Mesendoderm (in vitro differentiated cells): Measurements from ENCODE around the gene ZNF799.
A peak's percentile ranks its signal among the peaks of the same experiment; 100 is the strongest.
"Not testable (repeated sequence)": the region's sequence is repeated elsewhere in the genome, so short reads cannot be mapped to it uniquely, and the experiment has no call there.

ENCODE experiments used
- DNase-seq: peaks from one replicate; pipeline ENCODE4 v3.0.0; 2013
- H2AK5ac ChIP-seq: 2 replicates; pipeline ENCODE4 v1.6.1; 2013; ENCODE audit warnings: low read length, inconsistent platforms
- H2BK120ac ChIP-seq: 2 replicates; pipeline ENCODE4 v1.6.1; 2013; ENCODE audit warnings: low read depth, mild to moderate bottlenecking, low read length, moderate library complexity, mixed read lengths
- H2BK15ac ChIP-seq: replicated peaks from 2 replicates; pipeline ENCODE4 v1.6.1; 2013; ENCODE audit warnings: low read depth, mild to moderate bottlenecking, moderate library complexity
- H2BK5ac ChIP-seq: 2 replicates; pipeline ENCODE4 v1.6.1; 2013; ENCODE audit warnings: low read length, inconsistent platforms
- H3K18ac ChIP-seq: 2 replicates; pipeline ENCODE4 v1.6.1; 2013; ENCODE audit warnings: mild to moderate bottlenecking, low read length, mixed read lengths
- H3K23ac ChIP-seq: one replicate; pipeline ENCODE4 v1.6.1; 2013; ENCODE audit warnings: low read length
- H3K27ac ChIP-seq: 2 replicates; pipeline ENCODE4 v1.5.1; 2013; ENCODE audit warnings: low read depth, mild to moderate bottlenecking, inconsistent platforms, low read length, moderate library complexity
- H3K27me3 ChIP-seq: 2 replicates; pipeline ENCODE4 v1.6.1; 2013; ENCODE audit warnings: low read length, control low read depth, mild to moderate bottlenecking, inconsistent platforms; ENCODE audit not compliant: insufficient read depth, poor library complexity
- H3K36me3 ChIP-seq: 2 replicates; pipeline ENCODE4 v1.6.1; 2013; ENCODE audit warnings: low read length, inconsistent platforms; ENCODE audit not compliant: control insufficient read depth, insufficient read depth
- H3K4ac ChIP-seq: one replicate; pipeline ENCODE4 v1.6.1; 2013; ENCODE audit warnings: low read depth, mild to moderate bottlenecking, low read length, moderate library complexity
- H3K4me1 ChIP-seq: 2 replicates; pipeline ENCODE4 v1.6.1; 2013; ENCODE audit warnings: low read depth, low read length, inconsistent platforms; ENCODE audit not compliant: control insufficient read depth
- H3K4me2 ChIP-seq: 2 replicates; pipeline ENCODE4 v1.6.1; 2013; ENCODE audit warnings: low read length
- H3K4me3 ChIP-seq: 2 replicates; pipeline ENCODE4 v1.5.1; 2013; ENCODE audit warnings: mild to moderate bottlenecking, low read length
- H3K56ac ChIP-seq: one replicate; pipeline ENCODE4 v1.6.1; 2013; ENCODE audit warnings: low read length
- H3K79me1 ChIP-seq: 2 replicates; pipeline ENCODE4 v1.6.1; 2013; ENCODE audit warnings: low read length, inconsistent platforms
- H3K79me2 ChIP-seq: 2 replicates; pipeline ENCODE4 v1.6.1; 2013; ENCODE audit warnings: mild to moderate bottlenecking, low read length; ENCODE audit not compliant: control insufficient read depth, insufficient read depth
- H3K9ac ChIP-seq: 2 replicates; pipeline ENCODE4 v1.6.1; 2013; ENCODE audit warnings: low read length, inconsistent platforms
- H4K5ac ChIP-seq: one replicate; pipeline ENCODE4 v1.6.1; 2013; ENCODE audit warnings: low read length
- H4K8ac ChIP-seq: one replicate; pipeline ENCODE4 v1.6.1; 2013; ENCODE audit warnings: low read depth, mild to moderate bottlenecking, control low read depth, low read length, moderate library complexity
- WGBS: extraction: QIAGEN DNeasy Blood & Tissue Kit; methylation state at CpG from one replicate; pipeline ENCODE4 v1.1.7; 2013; ENCODE audit warnings: low lambda C conversion rate, missing lambda C conversion rate; ENCODE audit not compliant: insufficient coverage; ENCODE audit errors: extremely low coverage; 5-methylcytosine and 5-hydroxymethylcytosine counted together

Gene ZNF799

DNA sequence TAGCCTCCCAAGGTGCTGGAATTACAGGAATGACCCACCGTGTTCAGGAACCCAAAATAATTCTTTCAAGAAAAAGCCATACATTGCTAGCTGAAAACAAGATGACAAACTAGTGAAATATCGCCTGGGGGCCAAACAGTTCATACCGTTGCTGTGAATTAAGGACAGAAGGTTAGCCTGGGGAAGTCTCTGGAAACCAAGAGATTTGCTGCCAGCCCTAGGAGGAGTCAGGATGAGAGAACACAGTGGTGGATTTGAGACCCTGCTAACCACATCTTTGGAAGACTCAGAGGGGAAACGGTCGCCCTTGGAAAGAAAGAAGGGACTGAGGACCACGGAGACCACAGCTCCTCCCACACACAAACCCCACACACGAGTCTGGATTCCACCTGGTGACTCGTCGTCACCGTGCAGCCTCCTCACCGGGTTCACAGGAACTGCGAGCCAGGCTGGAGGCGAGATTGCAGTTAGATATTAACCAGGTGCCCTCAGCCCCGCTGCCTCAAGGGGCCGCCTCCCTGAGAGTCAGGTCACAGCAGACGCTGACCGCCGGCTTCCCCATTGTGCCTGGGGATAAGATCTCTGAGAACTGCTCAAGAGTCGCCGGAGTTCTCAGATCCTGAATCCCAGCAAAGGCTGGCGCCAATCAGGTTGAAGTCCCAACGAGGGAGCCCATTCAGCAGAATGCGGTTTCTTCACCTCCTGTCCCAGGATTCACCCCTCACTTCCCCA, 1.0 kb downstream of the ZNF799 start:
- H3K79me1 ChIP-seq, H3K18ac ChIP-seq, H2BK120ac ChIP-seq, H4K5ac ChIP-seq, H2BK15ac ChIP-seq, H3K4ac ChIP-seq, H3K23ac ChIP-seq, H3K4me1 ChIP-seq, H3K27me3 ChIP-seq, H3K36me3 ChIP-seq, H3K79me2 ChIP-seq, H2BK5ac ChIP-seq, H2AK5ac ChIP-seq, H4K8ac ChIP-seq: not testable (repeated sequence)
- Histone ChIP-seq H3K4me2 (peak overlapping the region; percentile 61), H3K9ac (peak overlapping the region; percentile 73), H3K56ac (peak overlapping the region; percentile 75), H3K27ac (peak overlapping the region; percentile 73), H3K4me3 (peak overlapping the region; percentile 30)
- no CpG with 5 or more reads among the region's 23 CpGs for WGBS
- peak; percentile 83 for DNase-seq

DNA sequence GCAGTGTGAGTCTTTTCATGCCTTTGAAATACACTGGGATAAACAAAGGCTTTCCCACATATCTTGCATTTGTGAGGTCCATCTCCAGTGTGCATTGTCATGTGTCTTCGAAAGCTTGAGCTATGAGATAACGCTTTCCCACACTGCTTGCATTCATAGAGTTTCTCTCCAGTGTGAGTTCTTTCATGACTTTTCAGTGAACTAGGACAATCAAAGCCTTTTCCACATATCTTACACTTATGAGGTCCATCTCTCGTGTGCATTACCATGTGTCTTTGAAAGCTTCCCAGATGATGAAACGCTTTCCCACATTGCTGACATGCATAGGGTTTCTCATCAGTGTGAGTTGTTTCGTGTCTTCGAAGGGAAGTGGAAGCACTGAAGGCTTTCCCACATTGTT, 9.9 kb downstream of the ZNF799 start:
- not testable (repeated sequence) for H4K8ac ChIP-seq

DNA sequence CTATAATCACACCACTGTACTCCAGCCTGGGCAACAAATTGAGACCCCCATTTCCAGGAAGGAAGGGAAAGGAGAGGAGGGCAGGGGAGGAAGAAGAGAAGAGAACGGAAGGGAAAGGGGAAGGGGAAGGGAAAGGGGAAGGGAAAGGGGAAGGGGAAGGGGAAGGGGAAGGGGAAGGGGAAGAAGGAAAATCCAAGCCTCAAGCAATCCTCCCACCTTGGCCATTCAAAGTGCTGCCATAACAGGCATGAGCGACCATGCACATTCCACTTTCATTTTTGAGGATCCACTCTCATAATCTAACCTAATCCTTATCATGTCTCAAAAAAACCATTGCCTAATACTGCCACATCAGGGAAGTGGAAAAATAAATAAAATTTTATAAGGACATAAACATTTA, 14.7 kb downstream of the ZNF799 start:
- H3K18ac ChIP-seq, H3K27ac ChIP-seq, H3K4ac ChIP-seq, H3K4me1 ChIP-seq, DNase-seq, H3K23ac ChIP-seq, H2AK5ac ChIP-seq, H3K79me1 ChIP-seq, H2BK15ac ChIP-seq, H3K79me2 ChIP-seq, H2BK5ac ChIP-seq, H2BK120ac ChIP-seq, H3K9ac ChIP-seq, H3K4me3 ChIP-seq, H3K4me2 ChIP-seq, H4K5ac ChIP-seq, H4K8ac ChIP-seq, H3K36me3 ChIP-seq, H3K27me3 ChIP-seq, H3K56ac ChIP-seq: not testable (repeated sequence)
- no CpG with 5 or more reads among the region's 2 CpGs for WGBS

More for the DNA sequence above, 9.9 kb downstream of the ZNF799 start:
- H4K5ac ChIP-seq, H2BK5ac ChIP-seq, H2BK120ac ChIP-seq, H3K18ac ChIP-seq, H3K4me3 ChIP-seq, H3K9ac ChIP-seq, H3K4ac ChIP-seq, H3K4me1 ChIP-seq, H3K36me3 ChIP-seq, H3K79me1 ChIP-seq, H3K56ac ChIP-seq, H3K23ac ChIP-seq, H3K27ac ChIP-seq, H2AK5ac ChIP-seq, H3K4me2 ChIP-seq, H2BK15ac ChIP-seq, H3K79me2 ChIP-seq, H3K27me3 ChIP-seq, DNase-seq: not testable (repeated sequence)
- WGBS, result no CpG with 5 or more reads among the region's 6 CpGs

DNA sequence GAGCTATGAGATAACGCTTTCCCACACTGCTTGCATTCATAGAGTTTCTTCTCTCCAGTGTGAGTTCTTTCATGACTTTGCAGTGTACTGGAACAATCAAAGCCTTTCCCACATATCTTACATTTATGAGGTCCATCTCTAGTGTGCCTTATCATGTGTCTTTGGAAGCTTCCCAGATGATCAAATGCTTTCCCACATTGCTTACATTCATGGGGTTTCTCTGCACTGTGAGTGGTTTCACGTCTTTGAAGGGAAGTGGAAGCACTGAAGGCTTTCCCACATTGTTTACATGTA, 20.7 kb downstream of the ZNF799 start:
- Histone ChIP-seq H2BK5ac (no peak overlapping the region), H3K23ac (no peak overlapping the region), H3K4me2 (no peak overlapping the region), H3K79me1 (no peaks in the 10 kb centered on the region), H3K18ac (no peak overlapping the region), H4K5ac (no peak overlapping the region), H2BK15ac (no peak overlapping the region), H4K8ac (no peak overlapping the region), H3K36me3 (no peaks in the 10 kb centered on the region), H2BK120ac (no peak overlapping the region), H3K27ac (no peak overlapping the region), H3K9ac (no peak overlapping the region), H3K56ac (no peak overlapping the region), H3K4me1 (no peaks in the 10 kb centered on the region), H3K79me2 (no peaks in the 10 kb centered on the region), H2AK5ac (no peak overlapping the region), H3K4me3 (no peak overlapping the region), H3K4ac (no peak overlapping the region), H3K27me3 (no peaks in the 10 kb centered on the region)
- DNase-seq, result no peak
- no CpG with 5 or more reads among the region's 2 CpGs for WGBS

DNA sequence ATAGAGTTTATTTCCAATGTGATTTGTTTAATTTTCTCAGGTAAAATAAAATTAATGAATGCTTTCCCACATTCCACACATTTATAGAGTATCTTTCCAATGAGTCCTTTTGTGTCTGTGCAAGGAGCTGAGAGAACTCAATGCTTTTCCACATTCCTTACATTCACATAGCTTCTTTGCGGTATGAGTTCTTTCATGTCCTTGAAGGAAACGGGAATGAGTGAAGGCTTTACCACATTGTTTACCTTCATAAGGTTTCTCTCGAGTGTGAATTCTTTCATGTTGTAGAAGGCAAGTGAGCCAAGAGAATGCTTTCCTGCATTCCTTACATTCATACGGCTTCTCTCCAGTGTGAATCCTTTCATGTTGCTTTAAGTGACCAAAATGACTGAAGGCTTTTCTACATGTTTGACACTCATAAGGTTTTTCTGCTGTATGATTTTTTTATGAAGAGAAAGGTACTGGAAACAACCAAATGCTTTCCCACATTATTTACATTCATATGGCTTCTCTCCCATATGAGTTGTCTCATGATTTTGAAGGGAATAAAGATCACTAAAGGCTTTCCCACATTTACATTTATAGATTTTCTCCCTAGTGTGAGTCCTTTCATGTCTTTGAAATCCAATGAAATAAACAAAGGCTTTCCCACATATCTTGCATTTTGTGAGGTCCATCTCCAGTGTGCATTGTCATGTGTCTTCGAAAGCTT, 21.2 kb downstream of the ZNF799 start:
- H2AK5ac ChIP-seq, result no peak overlapping the region
- no peak overlapping the region for H3K27ac ChIP-seq
- H3K18ac ChIP-seq, result no peak overlapping the region
- no peaks in the 10 kb centered on the region for H3K36me3 ChIP-seq
- no peak overlapping the region for H3K9ac ChIP-seq
- no peak overlapping the region for H3K56ac ChIP-seq
- H2BK5ac ChIP-seq, result no peak overlapping the region
- H3K4ac ChIP-seq, result no peak overlapping the region
- no peak overlapping the region for H2BK15ac ChIP-seq
- no peaks in the 10 kb centered on the region for H3K27me3 ChIP-seq
- H4K5ac ChIP-seq, result no peak overlapping the region
- no peak overlapping the region for H3K4me3 ChIP-seq
- DNase-seq, result peak; percentile 18
- H3K4me2 ChIP-seq, result no peak overlapping the region
- H4K8ac ChIP-seq, result no peak overlapping the region
- H3K79me1 ChIP-seq, result no peaks in the 10 kb centered on the region
- H3K23ac ChIP-seq, result no peak overlapping the region
- no peak overlapping the region for H2BK120ac ChIP-seq
- no CpG with 5 or more reads among the region's 5 CpGs for WGBS
- no peaks in the 10 kb centered on the region for H3K79me2 ChIP-seq
- no peaks in the 10 kb centered on the region for H3K4me1 ChIP-seq

DNA sequence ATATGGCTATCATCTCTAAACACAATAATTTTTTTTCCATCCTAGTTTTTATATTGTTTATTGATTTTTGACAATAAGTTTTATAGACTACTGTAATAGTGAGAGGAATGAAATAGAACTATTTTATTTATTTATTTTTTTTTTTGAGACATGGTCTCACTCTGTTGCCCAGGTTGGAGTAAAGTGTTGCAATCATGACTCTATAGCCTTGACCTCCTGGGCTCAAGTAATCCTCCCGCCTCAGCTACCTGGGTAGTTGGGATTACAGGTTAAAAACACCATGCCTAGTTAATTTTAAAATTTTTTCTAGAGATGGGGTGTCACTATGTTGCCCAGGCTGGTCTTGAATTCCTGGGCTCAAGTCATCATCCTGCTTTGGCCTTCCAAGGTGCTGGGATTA, 27.0 kb downstream of the ZNF799 start:
- WGBS, result no CpG with 5 or more reads among the region's 1 CpG
- Histone ChIP-seq H3K36me3 (no peaks in the 10 kb centered on the region), H3K4me3 (no peak overlapping the region), H3K56ac (no peak overlapping the region), H3K4me2 (no peak overlapping the region), H3K23ac (no peak overlapping the region), H2AK5ac (no peak overlapping the region), H3K4ac (no peak overlapping the region), H3K4me1 (no peaks in the 10 kb centered on the region), H3K27me3 (no peaks in the 10 kb centered on the region), H2BK15ac (no peak overlapping the region), H3K79me2 (no peaks in the 10 kb centered on the region), H4K8ac (no peak overlapping the region), H3K18ac (no peak overlapping the region), H3K27ac (no peak overlapping the region), H3K9ac (no peak overlapping the region), H3K79me1 (no peaks in the 10 kb centered on the region), H2BK120ac (no peak overlapping the region), H4K5ac (no peak overlapping the region), H2BK5ac (no peak overlapping the region)
- DNase-seq, result no peak
